ENCODE measurements around the gene CTDSP1.

DNA sequence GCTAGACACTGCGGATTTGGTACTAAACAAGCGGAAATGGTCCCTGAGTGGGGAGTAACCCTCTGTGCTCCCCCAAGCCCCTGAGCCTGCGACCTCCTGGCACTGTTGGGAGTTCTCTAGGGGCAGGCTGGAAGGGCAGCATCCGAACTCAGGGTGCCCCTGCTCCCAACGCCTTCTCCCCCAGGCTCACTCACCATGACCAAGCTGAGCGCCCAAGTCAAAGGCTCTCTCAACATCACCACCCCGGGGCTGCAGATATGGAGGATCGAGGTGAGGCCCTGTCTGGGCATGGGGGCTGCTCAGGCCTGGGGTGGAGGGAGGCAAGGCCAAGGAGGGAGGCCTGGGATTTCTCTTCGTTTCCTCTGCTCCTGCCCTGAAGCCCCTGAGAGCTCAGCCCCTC lies 23.9 kb downstream of the CTDSP1 start:
- TF ChIP-seq POLR2A (IDR thresholded peaks at IDR 0.05): no peak
- TF ChIP-seq CTCF (IDR thresholded peaks at IDR 0.05): no peak

Measured in right lobe of liver (tissue), 4 donors.